ES-I3 (cell line): ENCODE results near the gene MAN1A2.

ENCODE experiments used
- H3K36me3 ChIP-seq: 2 replicates; pipeline ENCODE4 v1.6.1; 2013; ENCODE audit warnings: mild to moderate bottlenecking, low read length, control low read depth, moderate library complexity; ENCODE audit not compliant: insufficient read depth
- H3K4me1 ChIP-seq: 2 replicates; pipeline ENCODE4 v1.6.1; 2013; ENCODE audit warnings: mild to moderate bottlenecking, control low read depth, low read length; ENCODE audit not compliant: insufficient read depth
- H3K9ac ChIP-seq: 2 replicates; pipeline ENCODE4 v1.6.1; 2013; ENCODE audit warnings: low read depth, mild to moderate bottlenecking, low read length, moderate library complexity
- H3K9me3 ChIP-seq: 2 replicates; pipeline ENCODE4 v1.6.1; 2013; ENCODE audit warnings: mild to moderate bottlenecking, low read length, moderate library complexity; ENCODE audit not compliant: control insufficient read depth, insufficient read depth

The MAN1A2 gene

GRCh38 chr1:117570988-117571409 lies 203.8 kb downstream of the MAN1A2 start:
- Histone ChIP-seq H3K9ac (no peak overlapping the region), H3K4me1 (peaks cover 9% of the 10 kb centered on the region), H3K36me3 (no peaks in the 10 kb centered on the region), H3K9me3 (no peaks in the 10 kb centered on the region)

- no peaks in the 10 kb centered on the region for H3K36me3 ChIP-seq
- H3K9ac ChIP-seq = no peak overlapping the region
- no peaks in the 10 kb centered on the region for H3K9me3 ChIP-seq
- H3K4me1 ChIP-seq = peaks cover 9% of the 10 kb centered on the region
Measured at GRCh38 chr1:117571496-117571895, 204.2 kb downstream of the MAN1A2 start.

GRCh38 chr1:117572546-117572945 lies 205.3 kb downstream of the MAN1A2 start:
- no peaks in the 10 kb centered on the region for H3K36me3 ChIP-seq
- H3K9ac ChIP-seq = no peak overlapping the region
- no peaks in the 10 kb centered on the region for H3K9me3 ChIP-seq
- H3K4me1 ChIP-seq = peaks cover 9% of the 10 kb centered on the region

- Histone ChIP-seq H3K9me3 (no peaks in the 10 kb centered on the region), H3K36me3 (no peaks in the 10 kb centered on the region), H3K4me1 (peaks cover 9% of the 10 kb centered on the region), H3K9ac (no peak overlapping the region)
Measured at GRCh38 chr1:117573386-117574023, 206.3 kb downstream of the MAN1A2 start.

GRCh38 chr1:117574161-117574835 lies 207.0 kb downstream of the MAN1A2 start:
- no peaks in the 10 kb centered on the region for H3K9me3 ChIP-seq
- no peak overlapping the region for H3K9ac ChIP-seq
- H3K4me1 ChIP-seq = peaks cover 9% of the 10 kb centered on the region
- H3K36me3 ChIP-seq = no peaks in the 10 kb centered on the region

- no peak overlapping the region for H3K9ac ChIP-seq
- H3K4me1 ChIP-seq = peaks cover 9% of the 10 kb centered on the region
- no peaks in the 10 kb centered on the region for H3K36me3 ChIP-seq
- no peaks in the 10 kb centered on the region for H3K9me3 ChIP-seq
Measured at GRCh38 chr1:117575586-117576225, 208.5 kb downstream of the MAN1A2 start.

GRCh38 chr1:117576236-117576635 lies 209.0 kb downstream of the MAN1A2 start:
- Histone ChIP-seq H3K9me3 (no peaks in the 10 kb centered on the region), H3K36me3 (no peaks in the 10 kb centered on the region), H3K4me1 (peaks cover 9% of the 10 kb centered on the region), H3K9ac (no peak overlapping the region)

- H3K4me1 ChIP-seq = peaks cover 9% of the 10 kb centered on the region
- H3K9me3 ChIP-seq = no peaks in the 10 kb centered on the region
- H3K9ac ChIP-seq = no peak overlapping the region
- no peaks in the 10 kb centered on the region for H3K36me3 ChIP-seq
Measured at GRCh38 chr1:117577191-117577885, 210.1 kb downstream of the MAN1A2 start.

GRCh38 chr1:117578466-117578865 lies 211.2 kb downstream of the MAN1A2 start:
- Histone ChIP-seq H3K9ac (no peak overlapping the region), H3K9me3 (no peaks in the 10 kb centered on the region), H3K4me1 (peaks cover 9% of the 10 kb centered on the region), H3K36me3 (no peaks in the 10 kb centered on the region)
